Endothelial cell of umbilical vein (primary cell): Measurements from ENCODE around the gene ASCL1. TPM values are rescaled to one million over a fixed set of nuclear protein-coding genes. Genes with fewer than 3 reads are reported as not detected.

Experiments
- BruUV-seq: library from RNA; stranded (reverse); fragments of 400-500 nt; replicated peaks from 2 replicates; lab custom pipeline; 2021; lab: Mats Ljungman, UMichigan
- CTCF ChIA-PET: fragments of 300-600, 350-600 bp; sonication (Branson Sonifier 250); formaldehyde crosslinking; loops from one replicate; lab custom pipeline; 2021; ENCODE audit warnings: antibody characterized with exemption, inconsistent platforms; lab: Charles Lee
- POLR2A ChIA-PET: fragments of 300-600, 350-600 bp; sonication (Branson Sonifier 250); formaldehyde crosslinking; loops from one replicate; lab custom pipeline; 2021; ENCODE audit warnings: antibody characterized with exemption, inconsistent platforms; lab: Charles Lee
- DNase-seq: peaks from one replicate; pipeline ENCODE4 v3.0.0-alpha.2; 2011; ENCODE audit warnings: low read depth, low spot score
- FAIRE-seq: peaks from 2 replicates; lab custom pipeline; 2011; peaks lifted over from hg19 to GRCh38; lab: Jason Lieb, UNC
- H2AFZ ChIP-seq: 2 replicates; pipeline ENCODE4 v1.6.0; 2012; ENCODE audit warnings: low read depth, low read length, control low read depth, inconsistent platforms
- H3K27ac ChIP-seq: 2 replicates; pipeline ENCODE4 v1.5.1; 2011; ENCODE audit warnings: low read depth, mild to moderate bottlenecking, control low read depth, low read length, moderate library complexity; ENCODE audit not compliant: insufficient read depth
- H3K27me3 ChIP-seq, 2 experiments: 2 replicates each; pipeline versions ENCODE4 v1.6.0 to v1.6.1; 2011; ENCODE audit warnings: low read length in 2 of 2, mixed read lengths in 1 of 2; ENCODE audit not compliant: control insufficient read depth in 2 of 2, insufficient read depth in 2 of 2
- H3K36me3 ChIP-seq, 2 experiments: 2 replicates in 1 of 2; 3 replicates in 1 of 2; pipeline ENCODE4 v1.5.1; 2011; ENCODE audit warnings: low read length in 2 of 2, mild to moderate bottlenecking in 1 of 2, moderate library complexity in 1 of 2; ENCODE audit not compliant: control insufficient read depth in 2 of 2, insufficient read depth in 2 of 2; ENCODE audit errors: extremely low read depth in 1 of 2
- H3K4me1 ChIP-seq: 3 replicates; pipeline ENCODE4 v1.5.1; 2011; ENCODE audit warnings: mild to moderate bottlenecking, low read length; ENCODE audit not compliant: control insufficient read depth, insufficient read depth; ENCODE audit errors: extremely low read depth
- H3K4me2 ChIP-seq: 2 replicates; pipeline ENCODE4 v1.6.1; 2011; ENCODE audit warnings: low read length, control low read depth, mixed read lengths; ENCODE audit not compliant: insufficient read depth
- H3K4me3 ChIP-seq, 3 experiments: fragments of 200-600 bp in 1 of 3; sonication (generic), shearing (Covaris generic) in 1 of 3; replicated peaks in 1 of 3; 2 replicates each; pipeline ENCODE4 v1.5.1; 2011 to 2016; ENCODE audit warnings: control low read depth in 3 of 3, low read length in 3 of 3, mild to moderate bottlenecking in 2 of 3, inconsistent platforms in 1 of 3, low read depth in 1 of 3, moderate library complexity in 1 of 3; ENCODE audit not compliant: insufficient read depth in 1 of 3
- H3K79me2 ChIP-seq: 2 replicates; pipeline ENCODE4 v1.6.0; 2012; ENCODE audit warnings: low read length, inconsistent platforms; ENCODE audit not compliant: control insufficient read depth, insufficient read depth
- H3K9ac ChIP-seq: replicated peaks from 2 replicates; pipeline ENCODE3; 2011; ENCODE audit warnings: low read length, control low read depth; ENCODE audit not compliant: insufficient read depth; ENCODE audit errors: extremely low read depth
- H3K9me1 ChIP-seq: replicated peaks from 3 replicates; pipeline ENCODE4 v1.6.0; 2011; ENCODE audit warnings: mild to moderate bottlenecking, low read length; ENCODE audit not compliant: control insufficient read depth, insufficient read depth; ENCODE audit errors: extremely low read depth
- H3K9me3 ChIP-seq: replicated peaks from 2 replicates; pipeline ENCODE4 v1.5.1; 2012; ENCODE audit warnings: low read length, inconsistent platforms; ENCODE audit not compliant: control insufficient read depth, insufficient read depth
- H4K20me1 ChIP-seq: replicated peaks from 2 replicates; pipeline ENCODE3; 2011; ENCODE audit warnings: mild to moderate bottlenecking, low read length; ENCODE audit not compliant: control insufficient read depth, insufficient read depth; ENCODE audit errors: extremely low read depth
- CTCF ChIP-seq, 2 donors: IDR thresholded peaks; 1 replicate in 1 of 2; 2 replicates in 1 of 2; pipeline ENCODE4 v1.5.1; 2011; ENCODE audit warnings: low read length in 2 of 2, mild to moderate bottlenecking in 2 of 2, moderate library complexity in 2 of 2, control low read depth in 1 of 2, inconsistent platforms in 1 of 2, low read depth in 1 of 2; ENCODE audit not compliant: insufficient read depth in 1 of 2; ENCODE audit errors: extremely low read depth in 1 of 2
- EZH2 ChIP-seq: IDR thresholded peaks from 2 replicates; pipeline ENCODE4 v1.6.1; 2012; ENCODE audit warnings: borderline replicate concordance, low read depth, mild to moderate bottlenecking, moderate library complexity, low read length, inconsistent platforms; ENCODE audit not compliant: severe bottlenecking
- FOS ChIP-seq: IDR thresholded peaks from 2 replicates; pipeline ENCODE4 v1.6.1; 2011; ENCODE audit warnings: mild to moderate bottlenecking, low read length, moderate library complexity, borderline replicate concordance; ENCODE audit not compliant: insufficient read depth
- GATA2 ChIP-seq: IDR thresholded peaks from 2 replicates; pipeline ENCODE4 v1.7.0; 2011; ENCODE audit warnings: low read depth, mild to moderate bottlenecking, moderate library complexity, mixed read lengths, low read length; ENCODE audit not compliant: insufficient read length, insufficient read depth
- JUN ChIP-seq: IDR thresholded peaks from 2 replicates; pipeline ENCODE4 v1.6.1; 2011; ENCODE audit warnings: borderline replicate concordance, low read depth; ENCODE audit not compliant: insufficient read length, insufficient read depth
- MAX ChIP-seq: IDR thresholded peaks from 2 replicates; pipeline ENCODE4 v1.6.1; 2011; ENCODE audit not compliant: insufficient read depth, insufficient read length
- MYC ChIP-seq: IDR thresholded peaks from one replicate; pipeline ENCODE4 v1.6.1; 2011; ENCODE audit warnings: mild to moderate bottlenecking, low read depth, low read length
- POLR2A ChIP-seq: IDR thresholded peaks from 2 replicates; pipeline ENCODE4 v1.6.1; 2012; ENCODE audit warnings: low read depth, mild to moderate bottlenecking, control low read depth, low read length
- POLR2AphosphoS5 ChIP-seq: IDR thresholded peaks from 2 replicates; pipeline ENCODE4 v1.6.1; 2012; ENCODE audit warnings: low read depth, mild to moderate bottlenecking, control low read depth, low read length, moderate library complexity; ENCODE audit not compliant: insufficient read depth
- dilution Hi-C: fragments of 300-500 bp; cut with MboI; formaldehyde crosslinking; loops from one replicate; pipeline ENCODE4 v1.15.0; 2019; ENCODE audit warnings: low sequenced_read_pairs; ENCODE audit not compliant: extremely low pct_ligation_motif_present
- intact Hi-C: fragments of 100-400 bp; cut with micrococcal nuclease; formaldehyde crosslinking; loops from one replicate; pipeline ENCODE4 v1.10.0; 2022
- polyA plus RNA-seq, 4 experiments: library from polyadenylated mRNA; depleted of rRNA in 3 of 4; stranded (reverse) in 3 of 4; unstranded in 1 of 4; fragments of >200 nt; gene quantifications; 2 replicates each; pipeline versions ENCODE4 v1.2.1 to v1.2.3, GENCODE V29; 2011 to 2012; ENCODE audit warnings: missing spikeins in 1 of 4
- total RNA-seq: library from RNA; stranded (reverse); gene quantifications from 2 replicates; pipeline ENCODE4 v1.2.3, GENCODE V29; 2021

ASCL1 gene
- total and polyA plus RNA-seq, 2 donors (not counting 3 experiments of a cell fraction or from before 2014, with no cell fraction given), result not detected

GRCh38 chr12:102960766-102961465, 3.4 kb downstream of the ASCL1 start:
- Histone ChIP-seq H3K27me3 (peaks cover 50 to 75% of the 10 kb centered on the region in 2 experiments), H3K4me3 (no peak overlapping the region), H3K9me1 (no peaks in the 10 kb centered on the region), H3K27ac (no peak overlapping the region), H3K9me3 (no peaks in the 10 kb centered on the region), H3K79me2 (no peaks in the 10 kb centered on the region), H4K20me1 (no peaks in the 10 kb centered on the region), H3K4me2 (no peak overlapping the region), H3K36me3 (no peaks in the 10 kb centered on the region), H3K9ac (no peak overlapping the region), H2AFZ (no peak overlapping the region), H3K4me1 (peaks cover 4% of the 10 kb centered on the region)
- TF ChIP-seq POLR2AphosphoS5, result no peak
- no peak for TF ChIP-seq CTCF (IDR thresholded peaks at IDR 0.05; ENCODE audit: extremely low read depth in 1 of 2, insufficient read depth in 1 of 2, low read depth in 1 of 2, low read length in 2 of 2)
- TF ChIP-seq JUN, result no peak
- TF ChIP-seq POLR2A, result no peak
- TF ChIP-seq EZH2, result no peak
- no TSS peak for BruUV-seq
- ChIA-PET POLR2A (no interaction called here), CTCF (interaction anchor here (3.2 kb wide), 1 partner anchor 12 kb away, joined by 15 read pairs; no protein-coding TSS in a partner anchor)
- intact Hi-C loops (no loop called here), dilution Hi-C loops (no loop called here)
- FAIRE-seq (no peak), DNase-seq (no peak)

- Histone ChIP-seq H3K9ac (no peak overlapping the region), H4K20me1 (no peaks in the 10 kb centered on the region), H3K4me1 (peaks cover 4% of the 10 kb centered on the region), H3K36me3 (no peaks in the 10 kb centered on the region), H2AFZ (no peak overlapping the region), H3K4me3 (no peak overlapping the region), H3K9me1 (no peaks in the 10 kb centered on the region), H3K79me2 (no peaks in the 10 kb centered on the region), H3K27ac (no peak overlapping the region), H3K9me3 (no peaks in the 10 kb centered on the region), H3K4me2 (no peak overlapping the region), H3K27me3 (peaks cover 47 to 69% of the 10 kb centered on the region in 2 experiments)
- ChIA-PET POLR2A (no interaction called here), CTCF (interaction anchor here (3.2 kb wide), 1 partner anchor 13 kb away, joined by 15 read pairs; no protein-coding TSS in a partner anchor)
- DNase-seq, result no peak
- BruUV-seq, result no TSS peak
- TF ChIP-seq GATA2 (no peak), JUN (no peak), FOS (no peak), CTCF (IDR thresholded peaks at IDR 0.05; ENCODE audit: extremely low read depth in 1 of 2, insufficient read depth in 1 of 2, low read depth in 1 of 2, low read length in 2 of 2) (no peak), MAX (no peak), POLR2A (no peak), POLR2AphosphoS5 (no peak), MYC (no peak), EZH2 (no peak)
- no peak for FAIRE-seq
- dilution Hi-C loops (no loop called here), intact Hi-C loops (no loop called here)
Observed at GRCh38 chr12:102961466-102961855, 4.0 kb downstream of the ASCL1 start.
